Liver (tissue), 3 donors: ENCODE data around the gene ULK1.

Source experiments
- ATF3 ChIP-seq: IDR thresholded peaks from 2 replicates; pipeline ENCODE4 v1.6.1; 2016; ENCODE audit warnings: antibody characterized with exemption
- CTCF ChIP-seq: fragments of 150-350 bp; IDR thresholded peaks from 2 replicates; pipeline ENCODE4 v1.5.1; 2017; ENCODE audit warnings: improper control_type of control experiment, low read depth, low read length; ENCODE audit not compliant: missing input control
- GABPA ChIP-seq, 2 donors: IDR thresholded peaks in 1 of 2; conservative IDR thresholded peaks in 1 of 2; 2 replicates each; pipeline ENCODE4 v1.6.1; 2016; ENCODE audit warnings: antibody characterized with exemption in 2 of 2, mild to moderate bottlenecking in 1 of 2, moderate library complexity in 1 of 2
- HNF4G ChIP-seq: IDR thresholded peaks from 2 replicates; pipeline ENCODE4 v1.6.1; 2016; ENCODE audit warnings: antibody characterized with exemption
- JUND ChIP-seq, 2 donors: IDR thresholded peaks; 2 replicates each; pipeline ENCODE4 v1.6.1; 2016; ENCODE audit warnings: antibody characterized with exemption in 2 of 2
- MAX ChIP-seq: IDR thresholded peaks from 2 replicates; pipeline ENCODE4 v1.6.1; 2016; ENCODE audit warnings: antibody characterized with exemption
- NR2F2 ChIP-seq: IDR thresholded peaks from 2 replicates; pipeline ENCODE4 v1.6.1; 2016; ENCODE audit warnings: antibody characterized with exemption
- RAD21 ChIP-seq, 2 donors: IDR thresholded peaks; 2 replicates each; pipeline ENCODE4 v1.6.1; 2016; ENCODE audit warnings: antibody characterized with exemption in 2 of 2, mild to moderate bottlenecking in 2 of 2
- REST ChIP-seq: IDR thresholded peaks from 2 replicates; pipeline ENCODE4 v1.6.1; 2016; ENCODE audit warnings: antibody characterized with exemption, mild to moderate bottlenecking
- RXRA ChIP-seq, 2 donors: IDR thresholded peaks; 2 replicates each; pipeline ENCODE4 v1.6.1; 2017 to 2018; ENCODE audit warnings: antibody characterized with exemption in 2 of 2, mild to moderate bottlenecking in 1 of 2
- SP1 ChIP-seq: IDR thresholded peaks from 2 replicates; pipeline ENCODE4 v1.6.1; 2018; ENCODE audit warnings: antibody characterized with exemption, mild to moderate bottlenecking
- TAF1 ChIP-seq: conservative IDR thresholded peaks from 2 replicates; pipeline ENCODE4 v1.6.1; 2016; ENCODE audit warnings: antibody characterized with exemption, mild to moderate bottlenecking
- YY1 ChIP-seq: IDR thresholded peaks from 2 replicates; pipeline ENCODE4 v1.6.1; 2016; ENCODE audit warnings: antibody characterized with exemption, mild to moderate bottlenecking
- ZBTB33 ChIP-seq: IDR thresholded peaks from 2 replicates; pipeline ENCODE4 v1.6.1; 2016; ENCODE audit warnings: antibody characterized with exemption
- donor health status: healthy.
- donor health status: healthy.

GRCh38 chr12:131908092-131909080, 14.0 kb downstream of the ULK1 start:
- TF ChIP-seq CTCF (no peak), RAD21 (IDR thresholded peaks at IDR 0.05) (no peak), TAF1 (no peak), MAX (no peak), SP1 (no peak), NR2F2 (no peak), ATF3 (no peak), REST (no peak), YY1 (no peak), JUND (IDR thresholded peaks at IDR 0.05) (no peak), HNF4G (no peak), GABPA (IDR thresholded peaks at IDR 0.05 in 1 of 2, conservative IDR thresholded peaks at IDR 0.05 in 1 of 2) (no peak), RXRA (IDR thresholded peaks at IDR 0.05) (no peak), ZBTB33 (no peak)
